Measurements from ENCODE around the gene HSPB2.

The HSPB2 gene

GRCh38 chr11:111912535-111912934 is at the start of gene HSPB2:
HSPB2 (plus strand) TSS chr11:111912734; CDS start chr11:111912830, 96 bp downstream.
- TF ChIP-seq, protein P1, sequence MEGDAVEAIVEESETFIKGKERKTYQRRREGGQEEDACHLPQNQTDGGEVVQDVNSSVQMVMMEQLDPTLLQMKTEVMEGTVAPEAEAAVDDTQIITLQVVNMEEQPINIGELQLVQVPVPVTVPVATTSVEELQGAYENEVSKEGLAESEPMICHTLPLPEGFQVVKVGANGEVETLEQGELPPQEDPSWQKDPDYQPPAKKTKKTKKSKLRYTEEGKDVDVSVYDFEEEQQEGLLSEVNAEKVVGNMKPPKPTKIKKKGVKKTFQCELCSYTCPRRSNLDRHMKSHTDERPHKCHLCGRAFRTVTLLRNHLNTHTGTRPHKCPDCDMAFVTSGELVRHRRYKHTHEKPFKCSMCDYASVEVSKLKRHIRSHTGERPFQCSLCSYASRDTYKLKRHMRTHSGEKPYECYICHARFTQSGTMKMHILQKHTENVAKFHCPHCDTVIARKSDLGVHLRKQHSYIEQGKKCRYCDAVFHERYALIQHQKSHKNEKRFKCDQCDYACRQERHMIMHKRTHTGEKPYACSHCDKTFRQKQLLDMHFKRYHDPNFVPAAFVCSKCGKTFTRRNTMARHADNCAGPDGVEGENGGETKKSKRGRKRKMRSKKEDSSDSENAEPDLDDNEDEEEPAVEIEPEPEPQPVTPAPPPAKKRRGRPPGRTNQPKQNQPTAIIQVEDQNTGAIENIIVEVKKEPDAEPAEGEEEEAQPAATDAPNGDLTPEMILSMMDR (conservative IDR thresholded peaks at IDR 0.05): no peak
- peak within 1 kb of the TSS; percentile 36 for H3K27ac ChIP-seq

DNA sequence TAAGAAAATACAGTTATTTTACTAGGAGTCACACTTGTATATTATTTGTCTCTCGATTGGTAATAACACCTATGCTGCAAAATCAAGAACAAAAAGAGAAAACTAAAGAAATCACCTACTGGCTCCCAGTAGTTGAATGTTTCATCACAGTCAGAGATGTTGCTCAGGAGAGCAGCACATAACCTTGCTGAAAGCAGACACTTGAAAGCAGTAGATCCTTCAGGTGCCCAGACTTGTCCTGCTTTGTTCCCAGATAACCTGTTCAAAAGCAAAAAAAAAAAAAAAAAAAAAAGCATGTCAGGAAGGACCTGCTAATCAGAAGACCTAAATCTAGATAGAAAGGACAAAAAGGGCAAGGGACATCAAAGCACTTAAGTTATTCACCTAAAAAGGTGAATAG is 42.4 kb upstream of the HSPB2 start:
- peak overlapping the region; percentile 81; the same call in 1 of the 2 replicates for H3K27ac ChIP-seq
- TF ChIP-seq, protein P1 (conservative IDR thresholded peaks at IDR 0.05): no peak

DNA sequence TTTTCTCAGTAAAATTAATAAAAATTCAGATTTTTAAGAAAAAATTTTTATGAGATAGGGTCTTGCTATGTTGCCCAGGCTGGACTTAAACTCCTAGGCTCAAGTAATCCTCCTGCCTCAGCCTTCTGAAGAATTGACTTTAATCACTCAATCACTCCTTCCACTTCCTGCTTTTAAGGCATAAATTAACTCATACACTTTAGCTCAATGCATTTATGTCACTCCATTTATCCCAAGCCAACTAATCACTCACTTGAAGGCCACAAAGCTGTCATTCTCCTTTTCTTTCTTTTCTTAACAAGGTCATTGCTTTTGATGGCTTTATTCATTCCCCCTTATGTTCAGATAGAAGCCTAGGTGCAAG is 42.0 kb upstream of the HSPB2 start:
- peak overlapping the region; percentile 81 for H3K27ac ChIP-seq
- TF ChIP-seq, protein P1 (conservative IDR thresholded peaks at IDR 0.05): no peak

GRCh38 chr11:111870886-111871692 is 41.4 kb upstream of the HSPB2 start, which contains the start of gene ALG9:
ALG9 (minus strand) TSS chr11:111871581; CDS start chr11:111871482, 99 bp downstream.
- TF ChIP-seq, protein P1 (conservative IDR thresholded peaks at IDR 0.05): peak; percentile 44
- peak within 1 kb of the TSS; percentile 81 for H3K27ac ChIP-seq

DNA sequence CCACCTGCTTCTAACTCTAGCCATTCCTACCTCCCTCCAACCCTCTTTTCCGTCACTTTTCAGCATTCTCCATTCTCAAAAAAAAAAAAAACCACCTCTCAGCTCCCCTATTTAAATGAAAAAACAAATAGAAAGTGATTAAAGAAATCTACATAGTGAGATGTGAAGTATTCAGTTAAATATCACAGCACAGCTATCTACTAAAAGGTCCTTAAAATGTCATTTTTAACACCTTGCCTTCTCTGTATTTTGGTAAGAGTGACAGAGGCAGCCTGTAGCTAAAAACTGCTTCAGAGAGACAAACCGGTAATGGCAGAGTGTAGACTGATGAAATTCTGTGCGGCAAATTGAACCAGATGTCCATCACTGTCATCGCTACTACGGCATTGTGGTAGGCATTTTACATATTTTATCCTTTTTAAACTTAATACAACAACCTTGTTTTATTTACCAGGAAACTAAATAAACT is 40.8 kb upstream of the HSPB2 start:
- H3K27ac ChIP-seq: peak overlapping the region; percentile 81
- TF ChIP-seq, protein P1 (conservative IDR thresholded peaks at IDR 0.05): no peak

GRCh38 chr11:111878385-111878848 is 34.1 kb upstream of the HSPB2 start:
- H3K27ac ChIP-seq: peak overlapping the region; percentile 87
- TF ChIP-seq, protein P1 (conservative IDR thresholded peaks at IDR 0.05): no peak

DNA sequence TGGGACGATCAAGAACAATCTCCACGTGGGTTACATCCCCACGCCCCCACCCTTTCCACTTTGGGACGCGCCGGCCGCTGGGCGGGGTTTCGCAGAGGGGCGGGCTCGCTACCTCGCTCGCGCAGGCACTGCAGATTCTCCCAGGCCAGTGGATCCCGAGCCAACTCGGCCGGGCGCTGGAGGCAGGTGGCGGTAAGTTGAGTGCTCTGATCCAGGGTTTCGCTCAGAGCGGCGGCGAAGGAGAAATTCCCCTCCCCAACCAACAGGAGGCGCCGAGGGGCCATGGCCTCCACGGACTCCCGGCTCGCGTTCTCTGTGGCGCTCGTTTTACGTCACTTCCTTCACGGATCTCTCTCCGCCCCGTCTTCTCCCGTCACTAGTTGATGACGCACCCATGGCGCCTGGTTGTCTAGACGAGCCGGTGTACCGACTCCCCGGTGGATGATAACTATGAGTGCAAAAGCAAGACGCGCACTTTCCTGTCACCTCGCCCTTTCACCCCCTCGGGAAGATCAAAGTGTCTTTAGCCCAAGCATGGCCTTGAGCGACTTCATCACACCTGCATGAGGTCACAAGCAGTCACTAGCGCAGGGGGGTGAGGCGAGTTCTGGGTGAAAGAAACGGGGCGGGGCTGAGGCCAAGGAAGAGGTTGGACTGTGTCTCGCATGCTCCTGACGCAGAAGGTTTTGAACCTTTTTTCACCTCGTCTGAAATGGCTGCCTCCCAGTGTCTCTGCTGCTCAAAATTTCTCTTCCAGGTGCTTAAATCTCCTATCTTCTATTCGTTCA is 33.5 kb upstream of the HSPB2 start, which contains the start of the genes CFAP68 and FDXACB1:
CFAP68 (plus strand) TSS at position 693 of the 788 bp plus-strand sequence; CDS start at position 713, 20 bp downstream.
FDXACB1 (minus strand) TSS at position 317 of the 788 bp plus-strand sequence; CDS start at position 284, 33 bp downstream.
- TF ChIP-seq, protein P1 (conservative IDR thresholded peaks at IDR 0.05): peak; percentile 98
- H3K27ac ChIP-seq: peak within 1 kb of the TSS; percentile 87
